Ishikawa (cell line): ENCODE data around the gene CFAP44.

ENCODE experiments used
- CEBPB ChIP-seq: IDR thresholded peaks from 2 replicates; pipeline ENCODE4 v1.6.1; 2012
- CREB1 ChIP-seq: IDR thresholded peaks from 2 replicates; pipeline ENCODE4 v1.6.1; 2012; ENCODE audit warnings: low read depth
- EGR1 ChIP-seq: IDR thresholded peaks from 2 replicates; pipeline ENCODE4 v1.6.1; 2012
- EP300 ChIP-seq: IDR thresholded peaks from 2 replicates; pipeline ENCODE4 v1.6.1; 2012; ENCODE audit warnings: borderline replicate concordance
- FOXM1 ChIP-seq: IDR thresholded peaks from 2 replicates; pipeline ENCODE4 v1.6.1; 2012; ENCODE audit warnings: low read depth, borderline replicate concordance
- NFIC ChIP-seq: IDR thresholded peaks from 2 replicates; pipeline ENCODE4 v1.6.1; 2012
- RAD21 ChIP-seq: IDR thresholded peaks from 2 replicates; pipeline ENCODE4 v1.6.1; 2012; ENCODE audit warnings: low read depth
- REST ChIP-seq: IDR thresholded peaks from 2 replicates; pipeline ENCODE4 v1.6.1; 2012; ENCODE audit warnings: low read depth, mild to moderate bottlenecking
- TAF1 ChIP-seq: IDR thresholded peaks from 2 replicates; pipeline ENCODE4 v1.6.1; 2012; ENCODE audit warnings: low read depth, mild to moderate bottlenecking
- TEAD4 ChIP-seq: IDR thresholded peaks from 2 replicates; pipeline ENCODE4 v1.6.1; 2012
- USF1 ChIP-seq: IDR thresholded peaks from 2 replicates; pipeline ENCODE4 v1.6.1; 2012
- YY1 ChIP-seq: IDR thresholded peaks from 2 replicates; pipeline ENCODE4 v1.6.1; 2012; ENCODE audit warnings: low read depth
- ZBTB7A ChIP-seq: IDR thresholded peaks from 2 replicates; pipeline ENCODE4 v1.6.1; 2012; ENCODE audit warnings: low read depth
- TF ChIP-seq, protein P1 (sequence below): IDR thresholded peaks from 2 replicates; pipeline ENCODE4 v1.6.1; 2012

DNA sequence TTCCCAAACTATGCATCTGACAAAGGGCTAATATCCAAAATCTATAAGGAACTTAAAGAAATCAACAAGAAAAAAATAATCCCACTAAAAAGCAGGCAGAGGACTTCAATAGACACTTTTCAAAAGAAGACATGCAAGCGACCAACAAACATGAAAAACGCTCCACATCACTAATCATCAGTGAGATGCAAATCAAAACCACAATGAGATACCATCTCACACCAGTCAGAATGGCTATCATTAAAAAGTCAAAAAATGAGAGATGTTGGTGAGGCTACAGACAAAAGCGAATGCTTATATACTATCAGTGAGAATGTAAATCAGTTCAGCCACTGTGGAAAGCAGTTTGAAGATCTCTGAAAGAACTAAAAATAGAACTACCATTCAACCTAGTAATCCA, 20.2 kb downstream of the CFAP44 start:
- no peak for TF ChIP-seq FOXM1
- TF ChIP-seq TAF1, result no peak
- TF ChIP-seq, protein P1, sequence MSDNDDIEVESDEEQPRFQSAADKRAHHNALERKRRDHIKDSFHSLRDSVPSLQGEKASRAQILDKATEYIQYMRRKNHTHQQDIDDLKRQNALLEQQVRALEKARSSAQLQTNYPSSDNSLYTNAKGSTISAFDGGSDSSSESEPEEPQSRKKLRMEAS, result no peak
- no peak for TF ChIP-seq EP300
- TF ChIP-seq REST, result no peak
- TF ChIP-seq CEBPB, result no peak
- no peak for TF ChIP-seq RAD21
- TF ChIP-seq USF1, result no peak
- TF ChIP-seq YY1, result no peak
- TF ChIP-seq TEAD4, result no peak
- no peak for TF ChIP-seq EGR1
- no peak for TF ChIP-seq CREB1
- no peak for TF ChIP-seq NFIC
- no peak for TF ChIP-seq ZBTB7A
